SK-N-SH treated with all-trans-retinoic acid at 6 μM for 48 hours (cell line): Measurements from ENCODE around the gene GOT1.

ENCODE experiments used
- CSDC2 ChIP-seq: fragments of 250-450 bp; sonication (Bioruptor Pico); IDR thresholded peaks from 2 replicates; pipeline ENCODE4 v1.5.0; 2020; ENCODE audit warnings: mild to moderate bottlenecking, moderate library complexity
- RARB ChIP-seq: fragments of 250-450 bp; sonication (Bioruptor Pico); IDR thresholded peaks from 2 replicates; pipeline ENCODE4 v1.8.0; 2021; ENCODE audit warnings: mild to moderate bottlenecking, moderate library complexity
- TCF4 ChIP-seq: fragments of 250-450 bp; sonication (Bioruptor Pico); IDR thresholded peaks from 2 replicates; pipeline ENCODE4 v1.8.0; 2021; ENCODE audit warnings: mild to moderate bottlenecking, moderate library complexity, borderline replicate concordance
- TF ChIP-seq, protein P1 (sequence below): fragments of 250-450 bp; sonication (Bioruptor Pico); IDR thresholded peaks from 2 replicates; pipeline ENCODE4 v1.8.0; 2020; ENCODE audit warnings: mild to moderate bottlenecking, moderate library complexity, borderline replicate concordance
- TF ChIP-seq, protein P2 (sequence below): fragments of 250-450 bp; sonication (Bioruptor Pico); IDR thresholded peaks from 2 replicates; pipeline ENCODE4 v1.5.1; 2021; ENCODE audit warnings: mild to moderate bottlenecking, moderate library complexity

DNA sequence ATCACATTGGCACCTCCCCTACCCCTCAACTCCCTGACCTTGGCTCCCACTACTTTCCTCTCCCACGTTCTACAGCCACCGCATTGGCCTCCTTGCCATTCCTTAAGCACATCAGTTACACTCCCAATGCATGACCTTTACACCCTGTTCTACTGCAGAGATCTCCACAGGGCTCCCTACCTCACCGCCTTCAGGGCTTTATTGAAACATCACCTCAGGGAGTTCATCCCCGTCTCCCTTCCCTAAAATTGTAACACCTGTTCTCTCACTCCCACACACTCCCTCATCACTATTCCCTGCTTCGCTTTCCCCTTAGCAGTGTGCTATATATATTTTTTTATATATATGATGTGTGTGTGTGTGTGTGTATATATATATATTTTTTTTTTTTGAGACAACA is 82.8 kb downstream of the GOT1 start:
- TF ChIP-seq, protein P1, sequence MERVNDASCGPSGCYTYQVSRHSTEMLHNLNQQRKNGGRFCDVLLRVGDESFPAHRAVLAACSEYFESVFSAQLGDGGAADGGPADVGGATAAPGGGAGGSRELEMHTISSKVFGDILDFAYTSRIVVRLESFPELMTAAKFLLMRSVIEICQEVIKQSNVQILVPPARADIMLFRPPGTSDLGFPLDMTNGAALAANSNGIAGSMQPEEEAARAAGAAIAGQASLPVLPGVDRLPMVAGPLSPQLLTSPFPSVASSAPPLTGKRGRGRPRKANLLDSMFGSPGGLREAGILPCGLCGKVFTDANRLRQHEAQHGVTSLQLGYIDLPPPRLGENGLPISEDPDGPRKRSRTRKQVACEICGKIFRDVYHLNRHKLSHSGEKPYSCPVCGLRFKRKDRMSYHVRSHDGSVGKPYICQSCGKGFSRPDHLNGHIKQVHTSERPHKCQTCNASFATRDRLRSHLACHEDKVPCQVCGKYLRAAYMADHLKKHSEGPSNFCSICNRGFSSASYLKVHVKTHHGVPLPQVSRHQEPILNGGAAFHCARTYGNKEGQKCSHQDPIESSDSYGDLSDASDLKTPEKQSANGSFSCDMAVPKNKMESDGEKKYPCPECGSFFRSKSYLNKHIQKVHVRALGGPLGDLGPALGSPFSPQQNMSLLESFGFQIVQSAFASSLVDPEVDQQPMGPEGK, result no peak
- TF ChIP-seq RARB, result no peak
- no peak for TF ChIP-seq CSDC2 (CRISPR knock-in tag)
- no peak for TF ChIP-seq TCF4
- TF ChIP-seq, protein P2, sequence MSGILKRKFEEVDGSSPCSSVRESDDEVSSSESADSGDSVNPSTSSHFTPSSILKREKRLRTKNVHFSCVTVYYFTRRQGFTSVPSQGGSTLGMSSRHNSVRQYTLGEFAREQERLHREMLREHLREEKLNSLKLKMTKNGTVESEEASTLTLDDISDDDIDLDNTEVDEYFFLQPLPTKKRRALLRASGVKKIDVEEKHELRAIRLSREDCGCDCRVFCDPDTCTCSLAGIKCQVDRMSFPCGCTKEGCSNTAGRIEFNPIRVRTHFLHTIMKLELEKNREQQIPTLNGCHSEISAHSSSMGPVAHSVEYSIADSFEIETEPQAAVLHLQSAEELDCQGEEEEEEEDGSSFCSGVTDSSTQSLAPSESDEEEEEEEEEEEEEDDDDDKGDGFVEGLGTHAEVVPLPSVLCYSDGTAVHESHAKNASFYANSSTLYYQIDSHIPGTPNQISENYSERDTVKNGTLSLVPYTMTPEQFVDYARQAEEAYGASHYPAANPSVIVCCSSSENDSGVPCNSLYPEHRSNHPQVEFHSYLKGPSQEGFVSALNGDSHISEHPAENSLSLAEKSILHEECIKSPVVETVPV (CRISPR knock-in tag), result no peak
